ENCODE measurements around the gene FATE1. TPM values are rescaled to one million over a fixed set of nuclear protein-coding genes. Genes with fewer than 3 reads are reported as not detected.

Gene FATE1
- total RNA-seq, 4 donors from 2014 or later = 0.42 TPM; not detected in 3

DNA sequence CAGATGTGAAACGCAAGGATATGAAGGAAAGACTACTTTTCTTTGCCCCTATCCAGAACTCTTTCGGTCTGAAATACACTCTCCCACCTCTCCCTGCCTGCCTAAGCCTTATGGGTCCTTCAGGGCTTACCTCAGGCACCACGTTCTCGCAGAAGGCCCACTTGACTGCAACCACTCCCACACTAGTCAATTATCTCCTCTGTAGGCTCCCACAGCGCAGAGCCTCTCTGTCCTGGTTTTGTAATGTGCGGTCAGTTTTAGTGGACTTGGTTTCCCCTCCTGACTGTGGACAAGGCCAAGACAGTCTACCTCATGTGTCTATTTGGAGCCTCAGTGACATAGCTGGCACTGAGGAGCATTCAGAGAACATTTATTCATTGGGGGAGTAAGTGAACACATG is 29.8 kb downstream of the FATE1 start:
- no peak overlapping the region for H3K4me3 ChIP-seq
- no peak for ATAC-seq
- 82 to 88% methylated on average over 3 to 4 of the region's 6 CpGs for WGBS, 2 donors (ENCODE audit: low coverage in 1 of 2)
- H3K9me3 ChIP-seq = no peaks in the 10 kb centered on the region
- no peaks in the 10 kb centered on the region for H3K36me3 ChIP-seq
- peaks cover 6% of the 10 kb centered on the region for H3K27me3 ChIP-seq
- no peak overlapping the region for H3K27ac ChIP-seq
- no peaks in the 10 kb centered on the region for H3K4me1 ChIP-seq
- TF ChIP-seq POLR2A (IDR thresholded peaks at IDR 0.05) (no peak), POLR2AphosphoS5 (IDR thresholded peaks at IDR 0.05) (no peak), CTCF (IDR thresholded peaks at IDR 0.05) (no peak), EP300 (IDR thresholded peaks at IDR 0.05) (no peak)

- Histone ChIP-seq H3K9me3 (no peaks in the 10 kb centered on the region), H3K4me3 (no peak overlapping the region), H3K4me1 (no peaks in the 10 kb centered on the region), H3K36me3 (no peaks in the 10 kb centered on the region), H3K27me3 (peaks cover 6% of the 10 kb centered on the region), H3K27ac (no peak overlapping the region)
- no peak for ATAC-seq
- WGBS, 2 donors (ENCODE audit: low coverage in 1 of 2) = 52 to 65% methylated on average over 2 of the region's 2 CpGs
- TF ChIP-seq CTCF (IDR thresholded peaks at IDR 0.05) = no peak
- TF ChIP-seq POLR2AphosphoS5 (IDR thresholded peaks at IDR 0.05) = no peak
- TF ChIP-seq POLR2A (IDR thresholded peaks at IDR 0.05) = no peak
Measured at GRCh38 chrX:151746502-151746901, 30.7 kb downstream of the FATE1 start.

GRCh38 chrX:151750511-151750910 is 34.7 kb downstream of the FATE1 start:
- 86 to 100% methylated on average over 1 of the region's 5 CpGs for WGBS, 2 donors (ENCODE audit: low coverage in 1 of 2)
- H3K27ac ChIP-seq = no peak overlapping the region
- no peaks in the 10 kb centered on the region for H3K9me3 ChIP-seq
- H3K4me1 ChIP-seq = no peaks in the 10 kb centered on the region
- no peak for ATAC-seq
- H3K27me3 ChIP-seq = peaks cover 6% of the 10 kb centered on the region
- no peak for TF ChIP-seq POLR2AphosphoS5 (IDR thresholded peaks at IDR 0.05)
- no peak for TF ChIP-seq CTCF (IDR thresholded peaks at IDR 0.05)
- no peak for TF ChIP-seq EP300 (IDR thresholded peaks at IDR 0.05)
- TF ChIP-seq POLR2A (IDR thresholded peaks at IDR 0.05) = no peak
- no peak overlapping the region for H3K4me3 ChIP-seq
- H3K36me3 ChIP-seq = no peaks in the 10 kb centered on the region

DNA sequence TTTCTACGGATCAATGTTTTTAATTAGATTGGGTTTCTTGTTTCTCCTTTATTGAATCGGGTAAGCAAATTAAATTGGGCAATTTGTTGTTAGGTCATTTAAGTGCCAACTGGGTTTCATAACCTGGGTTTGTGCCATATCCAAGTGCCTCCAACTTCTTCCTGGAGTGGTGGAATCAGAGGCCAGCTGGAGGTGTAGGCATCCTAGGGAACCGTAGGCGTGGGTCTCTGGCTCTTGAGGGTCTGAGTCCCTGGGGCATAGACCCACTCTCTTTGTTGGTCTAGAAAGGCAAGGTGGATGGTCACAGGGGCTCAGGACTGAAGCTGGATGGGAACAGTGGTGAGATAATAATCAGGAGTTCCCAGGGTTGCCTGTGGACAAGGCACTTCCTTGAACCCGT is 37.0 kb downstream of the FATE1 start:
- peaks cover 6% of the 10 kb centered on the region for H3K27me3 ChIP-seq
- H3K4me1 ChIP-seq = no peaks in the 10 kb centered on the region
- no peaks in the 10 kb centered on the region for H3K36me3 ChIP-seq
- H3K9me3 ChIP-seq = no peaks in the 10 kb centered on the region
- H3K4me3 ChIP-seq = no peak overlapping the region
- no peak for ATAC-seq
- TF ChIP-seq CTCF (IDR thresholded peaks at IDR 0.05) (no peak), EP300 (IDR thresholded peaks at IDR 0.05) (no peak), POLR2A (IDR thresholded peaks at IDR 0.05) (no peak), POLR2AphosphoS5 (IDR thresholded peaks at IDR 0.05) (no peak)
- 67 to 93% methylated on average over 1 to 2 of the region's 5 CpGs for WGBS, 2 donors (ENCODE audit: low coverage in 1 of 2)
- H3K27ac ChIP-seq = no peak overlapping the region

DNA sequence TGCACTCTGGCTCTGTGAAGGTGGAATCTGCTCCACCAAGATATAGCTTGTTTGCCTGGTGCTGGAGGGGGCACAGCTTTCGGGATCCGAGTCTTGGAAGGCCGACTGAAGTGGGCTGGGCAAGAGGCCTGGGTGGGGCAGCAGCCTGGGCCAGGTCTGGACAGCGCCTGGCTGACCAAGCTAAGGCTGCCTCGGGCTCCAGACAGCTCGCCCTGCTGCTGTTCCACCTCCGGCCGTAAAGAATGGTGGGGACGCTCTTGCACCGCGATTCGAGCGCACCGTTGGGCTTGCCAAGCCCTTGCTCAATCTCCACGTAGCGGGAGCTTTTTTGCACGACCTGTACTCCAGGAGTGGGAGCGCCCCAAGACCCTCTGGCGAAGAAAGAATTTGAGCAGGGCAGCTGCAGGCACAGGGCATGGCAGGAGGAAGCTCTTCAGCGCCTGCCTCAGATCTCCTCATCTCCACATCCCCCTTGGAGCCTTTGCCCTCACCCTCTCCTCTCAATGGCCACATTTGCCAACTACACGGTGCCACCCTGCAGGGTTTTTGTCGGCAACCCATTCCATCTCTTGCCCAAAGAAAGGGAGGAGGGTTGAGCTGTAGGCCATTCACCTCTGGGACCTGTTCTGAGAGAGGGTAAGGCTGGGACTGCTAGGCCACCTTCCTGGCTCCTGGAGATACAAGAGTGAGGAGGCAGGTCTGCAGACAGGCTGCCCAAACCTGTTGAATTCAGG is 37.6 kb downstream of the FATE1 start:
- Histone ChIP-seq H3K36me3 (no peaks in the 10 kb centered on the region), H3K9me3 (no peaks in the 10 kb centered on the region), H3K4me1 (no peaks in the 10 kb centered on the region), H3K27ac (no peak overlapping the region), H3K27me3 (peaks cover 6% of the 10 kb centered on the region), H3K4me3 (no peak overlapping the region)
- WGBS, 2 donors (ENCODE audit: low coverage in 1 of 2) = 20% methylated on average over 1 to 3 of the region's 22 CpGs
- TF ChIP-seq POLR2AphosphoS5 (IDR thresholded peaks at IDR 0.05) (no peak), CTCF (IDR thresholded peaks at IDR 0.05) (peak; percentile 11 to 80 (median 61))
- ATAC-seq = peak; percentile 60
